LoVo (cell line): ENCODE data around the gene SPTSSA.
"Not testable (repeated sequence)": the region's sequence is repeated elsewhere in the genome, so short reads cannot be mapped to it uniquely, and the experiment has no call there.

ENCODE experiments used
- DNase-seq: peaks from one replicate; pipeline ENCODE4 v3.0.0-alpha.2; 2016; ENCODE audit warnings: low spot score

SPTSSA gene

DNA sequence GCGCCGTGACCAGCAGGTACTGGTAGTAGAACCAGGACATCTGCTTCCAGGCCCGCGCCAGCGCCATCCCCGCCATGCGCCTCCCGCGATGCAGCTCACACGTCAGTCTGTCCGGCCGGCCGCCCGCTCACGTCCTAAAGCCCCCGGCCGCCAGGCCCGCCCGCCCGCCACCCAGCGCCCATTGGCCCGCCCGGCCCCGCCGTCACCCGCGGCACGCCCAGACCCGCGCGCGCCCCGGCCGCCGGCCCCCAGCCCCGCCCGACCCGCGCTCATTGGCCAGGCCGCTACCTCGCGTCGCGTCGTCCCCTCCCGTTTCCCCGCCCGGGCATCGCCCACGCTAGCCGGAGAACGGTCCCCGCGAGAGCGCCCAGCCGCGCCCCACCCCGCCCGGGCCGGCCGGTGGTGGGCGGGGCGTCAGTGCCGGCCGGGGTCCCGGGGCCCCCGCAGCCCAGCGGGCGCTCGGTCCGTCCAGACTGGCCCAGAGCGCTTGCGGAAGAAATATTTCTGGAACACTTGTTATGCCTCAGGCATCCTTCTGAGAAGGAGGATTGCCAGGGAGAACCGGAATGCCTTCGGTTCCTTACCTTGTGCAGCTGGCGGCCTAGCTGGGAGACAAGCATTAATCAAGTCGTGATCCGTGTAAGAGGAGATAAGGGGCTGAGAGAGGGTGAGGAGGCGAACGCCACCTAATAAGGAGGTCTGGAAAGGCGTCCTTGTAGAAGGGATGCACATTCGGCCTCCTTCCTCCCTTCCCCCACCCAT is at the start of gene SPTSSA:
Gene SPTSSA (minus strand): TSS at position 109 of the 762 bp plus-strand sequence. CDS start 33 bp downstream, at position 76.
- peak; percentile 91 for DNase-seq

- no peak for DNase-seq
These were observed 45.8 kb upstream of the SPTSSA start for GRCh38 chr14:34507884-34508283.

DNA sequence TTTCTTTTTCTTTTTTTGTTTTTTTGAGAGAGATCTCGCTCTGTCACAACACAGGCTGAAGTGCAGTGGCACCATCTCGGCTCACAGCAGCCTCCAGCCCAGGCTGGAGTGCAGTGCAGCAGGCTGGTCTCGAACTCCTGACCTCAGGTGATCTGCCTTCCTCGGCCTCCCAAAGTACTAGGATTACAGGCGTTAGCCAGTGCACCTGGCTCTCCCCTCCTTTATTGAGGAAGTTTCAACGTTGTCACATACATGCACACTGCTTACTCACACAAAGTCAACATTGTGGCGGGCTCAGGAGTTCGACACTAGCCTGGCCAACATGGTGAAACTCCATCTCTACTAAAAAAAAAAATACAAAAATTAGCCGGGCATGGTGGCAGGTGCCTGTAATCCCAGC is 45.4 kb upstream of the SPTSSA start:
- DNase-seq, result no peak

DNA sequence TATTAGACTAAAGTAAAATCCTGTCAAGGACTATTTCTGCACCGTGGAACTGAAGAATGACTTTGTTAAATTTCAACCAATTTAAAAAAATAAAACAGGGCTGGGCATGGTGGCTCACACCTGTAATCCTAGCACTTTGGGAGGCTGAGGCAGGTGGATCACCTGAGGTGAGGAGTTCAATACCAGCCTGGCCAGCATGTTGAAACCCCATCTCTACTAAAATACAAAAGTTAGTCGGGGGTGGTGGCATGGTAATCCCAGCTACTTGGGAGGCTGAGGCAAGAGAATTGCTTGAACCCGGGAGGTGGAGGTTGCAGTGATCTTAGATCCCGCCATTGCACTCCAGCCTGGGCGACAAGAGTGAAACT is 43.1 kb upstream of the SPTSSA start:
- not testable (repeated sequence) for DNase-seq

GRCh38 chr14:34504027-34504426 is 42.0 kb upstream of the SPTSSA start:
- DNase-seq, result not testable (repeated sequence)

GRCh38 chr14:34502545-34503225 is 40.6 kb upstream of the SPTSSA start:
- DNase-seq, result no peak

DNA sequence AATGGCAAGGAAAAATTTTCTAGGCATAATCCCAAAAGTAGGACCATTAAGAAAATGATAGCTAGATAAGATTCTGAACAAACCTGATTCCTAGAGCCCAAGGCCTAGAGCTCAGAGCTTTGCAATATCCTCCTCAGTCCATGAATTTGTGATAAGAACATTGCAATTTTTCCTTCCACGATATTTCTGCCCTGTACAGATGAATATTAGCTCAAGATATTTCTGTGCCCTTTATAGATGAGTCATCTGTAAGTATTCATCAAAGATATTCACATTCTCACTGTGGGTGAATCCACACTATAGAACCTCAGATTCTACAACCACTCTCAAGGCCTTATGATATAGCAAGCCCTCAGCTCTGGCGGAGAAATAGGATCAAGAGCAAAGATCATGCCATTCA is 40.0 kb upstream of the SPTSSA start:
- no peak for DNase-seq

GRCh38 chr14:34501004-34501580 is 39.1 kb upstream of the SPTSSA start:
- no peak for DNase-seq

GRCh38 chr14:34498684-34499412 is 36.8 kb upstream of the SPTSSA start:
- DNase-seq, result peak; percentile 46

DNA sequence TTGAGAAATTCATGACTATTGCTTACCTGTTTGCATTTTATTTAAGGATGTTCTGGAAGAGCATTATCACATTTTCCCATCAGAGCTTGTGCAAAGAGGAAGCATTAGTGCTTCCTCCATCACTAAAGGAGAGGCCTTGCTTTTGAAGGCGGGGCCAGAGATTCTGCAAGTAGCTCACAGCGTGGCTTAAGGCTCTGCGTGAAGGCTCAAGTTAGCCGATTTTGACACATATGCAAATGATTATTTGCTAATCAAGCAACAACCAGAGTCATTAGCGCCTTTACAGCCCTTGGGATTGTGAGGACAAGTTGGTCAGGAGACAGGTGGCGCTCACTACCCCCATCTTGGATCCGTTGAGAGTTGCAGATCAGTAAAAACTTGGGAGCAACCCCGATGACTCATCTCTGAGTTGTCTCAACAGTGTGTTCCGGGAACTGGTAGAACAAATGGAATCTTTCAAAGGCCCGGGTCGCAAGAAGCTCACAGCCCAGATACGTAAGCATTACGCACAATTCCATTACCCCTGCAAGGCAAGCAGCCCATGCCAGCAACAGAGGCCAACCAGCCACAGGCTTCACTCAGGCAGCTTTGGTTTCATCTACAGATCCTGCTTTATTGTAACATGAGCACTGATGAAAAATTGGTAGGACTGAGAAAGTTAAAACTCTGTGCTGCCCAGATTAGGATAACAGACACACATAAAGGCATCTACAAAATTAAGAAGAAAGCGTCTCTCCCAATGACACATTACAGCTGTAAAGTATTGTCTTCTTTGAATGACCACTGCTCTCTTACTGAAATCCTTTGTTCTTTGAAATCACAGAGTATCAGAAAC is 34.9 kb upstream of the SPTSSA start:
- peak; percentile 89 for DNase-seq

GRCh38 chr14:34496007-34496678 is 34.1 kb upstream of the SPTSSA start:
- no peak for DNase-seq

GRCh38 chr14:34489324-34489723 is 27.3 kb upstream of the SPTSSA start:
- DNase-seq, result no peak

DNA sequence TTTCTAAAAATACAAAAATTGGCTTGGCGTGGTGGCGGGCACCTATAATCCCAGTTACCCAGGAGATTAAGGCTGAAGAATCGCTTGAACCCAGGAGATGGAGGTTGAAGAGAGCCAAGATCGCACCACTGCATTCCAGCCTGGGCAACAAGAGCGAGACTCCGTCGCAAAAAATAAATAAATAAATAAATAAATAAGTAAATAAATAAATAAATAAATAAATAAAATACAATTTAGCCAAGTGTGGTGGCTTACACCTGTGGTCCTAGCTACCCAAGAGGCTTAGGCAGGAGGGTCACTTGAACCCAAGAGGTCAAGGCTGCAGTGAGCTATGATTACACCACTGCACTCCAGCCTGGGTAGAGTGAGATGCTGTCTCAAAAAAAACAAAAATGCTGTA is 26.5 kb upstream of the SPTSSA start:
- no peak for DNase-seq

- no peak for DNase-seq
These were observed 22.7 kb upstream of the SPTSSA start for GRCh38 chr14:34484726-34485125.

DNA sequence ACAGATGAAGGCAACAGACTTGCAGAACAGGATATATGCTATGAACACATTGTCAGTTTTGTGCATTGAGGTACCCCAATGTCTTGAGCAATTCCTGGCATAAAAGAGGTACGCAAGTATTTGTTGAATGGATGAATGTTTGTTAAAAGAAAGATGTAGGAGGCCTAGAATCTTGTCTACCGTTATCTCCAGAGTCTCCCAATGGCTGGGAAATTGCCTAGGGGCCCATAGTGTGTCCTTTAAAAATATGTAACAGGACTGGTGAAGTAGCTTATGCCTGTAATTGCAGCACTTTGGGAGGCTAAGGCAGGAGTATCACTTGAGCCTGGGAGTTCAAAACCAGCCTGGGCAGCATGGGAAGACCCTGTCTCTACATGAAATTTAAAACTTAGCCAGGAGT is 20.4 kb upstream of the SPTSSA start:
- DNase-seq, result no peak

- no peak for DNase-seq
These were observed 17.7 kb upstream of the SPTSSA start for GRCh38 chr14:34479694-34480093.

- DNase-seq, result no peak
These were observed 16.2 kb upstream of the SPTSSA start for GRCh38 chr14:34478261-34478660.

DNA sequence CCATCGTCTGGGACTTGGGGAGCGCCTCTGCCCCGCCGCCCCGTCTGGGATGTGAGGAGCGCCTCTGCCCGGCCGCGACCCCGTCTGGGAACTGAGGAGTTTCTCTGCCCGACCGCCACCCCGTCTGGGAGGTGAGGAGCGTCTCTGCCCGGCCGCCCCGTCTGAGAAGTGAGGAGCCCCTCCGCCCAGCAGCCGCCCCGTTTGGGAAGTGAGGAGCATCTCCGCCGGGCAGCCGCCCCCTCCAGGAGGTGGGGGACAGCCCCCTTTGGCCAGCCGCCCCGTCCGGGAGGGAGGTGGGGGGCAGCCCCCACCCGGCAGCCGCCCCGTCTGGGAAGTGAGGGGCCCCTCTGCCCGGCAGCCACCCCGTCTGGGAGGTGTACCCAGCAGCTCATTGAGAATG is 14.0 kb upstream of the SPTSSA start:
- not testable (repeated sequence) for DNase-seq

GRCh38 chr14:34475163-34475562 is 13.1 kb upstream of the SPTSSA start:
- no peak for DNase-seq

- no peak for DNase-seq
These were observed 12.2 kb upstream of the SPTSSA start for GRCh38 chr14:34474187-34474679.

DNA sequence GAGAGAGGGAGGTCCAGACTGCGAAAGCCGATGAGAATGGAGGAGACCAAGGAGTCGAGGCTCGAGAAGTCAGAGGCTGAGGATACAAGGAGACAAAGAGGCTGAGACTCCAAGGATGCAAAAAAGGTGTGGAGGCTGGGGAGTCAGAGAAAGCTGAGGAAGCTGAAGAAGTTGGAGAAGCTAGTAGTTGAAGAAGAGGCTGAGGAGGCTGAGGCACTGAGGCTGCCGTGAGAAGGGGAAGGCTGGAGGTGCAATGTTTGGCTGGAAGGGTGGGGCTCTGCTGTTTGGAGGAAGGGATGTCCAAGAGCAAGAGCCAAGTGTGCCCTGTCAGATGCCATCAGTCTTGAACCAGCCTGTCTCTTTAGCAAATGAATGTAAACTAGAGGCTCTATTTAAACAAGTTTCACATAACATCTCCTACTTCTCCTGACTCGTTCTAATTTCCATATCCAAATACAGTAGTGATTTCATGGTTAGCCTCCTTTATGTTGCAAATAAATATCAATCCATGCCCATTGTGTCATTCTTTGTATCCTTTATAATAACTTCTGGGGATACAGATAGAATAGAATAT is 10.8 kb upstream of the SPTSSA start:
- no peak for DNase-seq
